GM18867 (cell line): ENCODE data around the gene STUM.
"Not testable (repeated sequence)": the region's sequence is repeated elsewhere in the genome, so short reads cannot be mapped to it uniquely, and the experiment has no call there.

Experiments used
- ATAC-seq: cut with Tn5 transposase; IDR thresholded peaks from one replicate; pipeline ENCODE4 v1.9.1; 2021; ENCODE audit warnings: mild to moderate bottlenecking, moderate library complexity; ENCODE audit not compliant: unreplicated experiment

STUM gene

DNA sequence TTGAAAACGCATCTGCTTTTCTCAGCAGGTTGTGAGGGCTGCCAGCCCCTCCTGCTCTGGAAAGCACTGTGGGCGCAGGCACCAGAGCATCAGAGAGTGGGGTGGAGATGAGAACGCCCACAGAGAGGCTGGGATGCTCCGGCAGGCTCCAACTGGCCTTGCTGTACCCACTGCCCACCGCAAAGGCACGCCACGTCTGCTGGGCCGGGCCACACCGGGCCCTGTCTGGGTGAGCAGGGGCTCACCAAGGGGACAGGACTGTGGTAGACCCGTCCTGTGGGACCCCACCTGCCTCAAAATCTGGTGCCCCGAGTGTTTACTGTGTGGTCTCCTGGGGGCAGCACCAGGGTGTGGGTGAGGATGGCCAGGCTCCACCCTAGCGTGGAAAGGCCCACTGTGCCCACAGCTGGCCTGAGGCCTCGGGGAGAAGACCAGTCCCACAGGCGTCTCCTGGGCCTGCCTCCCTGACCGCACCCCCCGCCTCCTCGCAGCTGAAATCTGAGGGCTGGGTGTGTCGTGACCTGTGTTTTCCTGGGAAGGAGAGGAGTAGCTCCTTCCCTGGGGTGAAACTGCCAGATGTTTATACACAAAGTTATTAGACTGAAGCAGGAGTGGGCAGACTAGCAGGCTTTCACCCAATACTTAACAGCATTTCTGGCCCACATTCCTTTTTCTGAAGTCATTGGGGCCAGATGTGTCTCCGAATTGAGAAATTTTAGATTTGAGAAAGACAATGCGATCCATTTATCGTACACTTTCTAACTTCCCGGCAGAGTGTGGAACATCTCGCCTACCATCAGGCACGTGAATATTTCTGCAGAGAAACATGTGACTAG is 53.8 kb downstream of the STUM start:
- ATAC-seq = no peak

DNA sequence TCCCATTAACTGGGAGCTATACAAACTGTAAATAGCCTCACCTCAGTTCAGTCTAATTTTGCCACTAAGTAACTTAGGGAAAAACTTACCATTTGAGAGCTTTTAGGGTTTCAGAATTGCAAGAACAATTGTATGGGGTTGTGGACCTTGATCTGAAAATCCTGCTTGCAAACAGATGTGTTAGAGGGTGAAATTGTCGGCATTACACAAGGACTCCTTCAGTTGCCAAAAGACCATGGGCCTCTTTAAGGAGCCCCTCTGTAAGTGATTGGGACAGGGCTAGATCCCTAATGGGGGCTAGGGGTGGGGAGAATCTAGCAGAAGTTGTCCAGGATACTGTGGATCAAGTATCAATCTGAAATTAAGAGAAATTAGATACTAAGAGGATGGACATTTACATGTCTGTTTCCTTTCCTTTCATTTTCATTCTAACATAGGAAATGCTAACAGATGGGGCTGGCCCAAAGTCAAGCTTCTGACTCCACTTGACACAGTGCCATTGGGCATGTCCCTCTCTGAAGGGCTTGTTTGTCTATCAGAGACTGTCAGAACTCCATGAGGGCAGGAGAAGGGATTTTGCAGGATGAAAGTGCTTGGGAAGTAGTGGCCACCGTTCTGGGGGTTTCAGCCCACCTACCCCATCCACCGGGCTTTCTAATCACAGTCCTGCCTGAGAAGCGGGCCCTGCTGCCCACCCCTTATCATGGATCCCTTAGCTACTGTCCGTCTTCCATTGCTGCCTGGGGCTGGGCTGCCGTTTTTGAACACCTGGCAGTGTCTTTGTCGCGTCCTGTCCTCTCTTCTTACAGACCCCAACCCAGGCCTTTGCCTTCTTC is 54.7 kb downstream of the STUM start:
- no peak for ATAC-seq

DNA sequence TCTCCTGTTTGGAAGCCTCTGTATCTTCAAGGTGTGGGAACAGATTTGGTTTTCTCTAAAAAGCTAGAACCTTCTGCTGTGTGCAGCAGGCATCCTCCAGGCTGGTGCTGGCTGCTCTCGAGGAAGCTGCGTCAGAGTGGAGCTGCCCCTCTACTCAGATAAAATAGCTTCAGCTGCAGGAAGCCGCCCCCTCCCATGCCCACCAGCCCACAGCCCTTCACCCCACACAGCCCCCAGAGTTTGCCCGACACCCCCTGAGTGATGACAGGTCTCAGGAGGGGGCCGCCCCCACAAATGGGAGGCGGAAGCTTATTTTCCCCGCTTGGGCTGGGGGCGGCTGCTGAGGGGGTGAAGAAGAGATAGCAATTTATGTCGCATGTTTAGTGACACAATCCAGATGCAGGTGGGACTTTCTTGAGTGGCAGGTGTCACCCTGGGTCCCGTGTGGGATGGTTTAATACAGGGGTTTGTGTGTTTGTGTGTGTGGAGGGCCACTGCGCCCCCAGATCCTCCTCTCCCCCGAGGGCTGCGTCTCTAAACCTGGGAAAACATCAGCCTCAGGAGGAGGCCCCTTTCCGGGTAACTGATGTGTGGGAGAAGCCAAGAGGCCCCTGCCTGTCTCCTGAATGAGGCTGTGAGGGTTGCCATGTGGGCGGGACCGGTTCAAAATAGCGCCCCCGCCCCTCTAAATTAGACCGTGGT is 55.4 kb downstream of the STUM start:
- no peak for ATAC-seq

DNA sequence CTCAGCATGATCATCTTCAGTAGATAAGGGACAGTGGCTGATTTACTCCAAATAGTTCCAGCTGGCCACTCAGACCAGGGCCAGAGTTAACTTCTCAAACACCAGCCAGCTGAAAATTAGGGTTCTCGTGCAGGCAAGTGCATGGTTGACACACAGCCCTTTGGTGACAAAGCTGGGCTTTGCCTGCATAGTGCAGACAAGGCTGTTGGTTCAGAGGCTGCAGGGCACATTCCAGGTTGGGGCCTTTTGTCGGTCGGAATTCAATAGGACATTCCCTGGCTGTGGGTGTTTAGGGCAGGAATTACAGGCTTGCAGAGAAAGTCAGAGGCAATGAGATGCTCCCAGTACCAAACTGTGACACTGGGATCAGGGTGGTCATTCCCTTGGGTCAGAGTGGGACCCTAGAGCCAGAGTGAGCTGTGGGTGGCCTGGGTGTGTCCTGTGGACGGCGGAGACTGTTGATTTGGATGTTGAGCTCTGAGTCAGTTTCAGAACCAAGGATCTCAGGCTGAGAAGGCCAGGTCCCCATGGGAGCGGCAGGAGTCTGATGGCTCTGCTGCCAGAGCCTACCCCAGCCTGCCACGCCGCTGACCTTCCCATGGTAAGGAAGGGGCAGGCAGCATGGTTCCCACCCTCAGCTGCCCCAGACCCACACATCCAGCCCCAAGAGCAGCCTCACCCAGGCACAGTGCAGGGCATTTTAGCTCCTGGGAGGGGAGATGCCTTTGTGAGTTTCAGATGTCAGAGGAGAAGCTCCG is 56.2 kb downstream of the STUM start:
- ATAC-seq = no peak

DNA sequence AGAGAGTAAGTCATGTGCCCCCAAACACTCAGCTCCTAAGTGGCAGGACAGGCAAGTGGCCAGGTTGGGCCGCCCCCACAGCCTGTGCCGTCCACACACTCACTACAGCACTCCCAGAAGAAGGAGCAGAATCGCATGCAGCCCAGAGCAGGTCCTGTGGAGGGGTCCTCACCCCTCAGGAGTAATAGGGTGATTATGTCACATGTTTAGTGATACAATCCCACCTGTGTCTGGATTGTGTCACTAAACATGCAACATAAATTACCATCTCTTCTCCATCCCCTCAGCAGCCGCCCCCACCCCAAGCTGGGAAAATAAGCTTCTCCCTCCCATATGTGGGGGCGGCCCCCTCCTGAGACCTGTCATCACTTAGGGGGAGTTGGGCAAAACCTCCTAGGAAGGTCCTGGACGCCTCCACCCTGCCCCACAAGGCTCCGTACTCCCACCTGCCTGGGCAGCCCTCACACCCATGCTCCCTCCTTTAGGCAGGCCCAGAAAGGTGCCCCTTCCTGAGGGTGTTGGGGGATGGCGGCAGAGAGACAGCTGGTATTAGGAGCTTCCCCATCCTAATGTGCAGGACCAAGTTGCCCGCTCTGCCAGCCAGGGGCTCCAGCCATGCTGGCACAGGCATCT is 56.9 kb downstream of the STUM start:
- no peak for ATAC-seq

DNA sequence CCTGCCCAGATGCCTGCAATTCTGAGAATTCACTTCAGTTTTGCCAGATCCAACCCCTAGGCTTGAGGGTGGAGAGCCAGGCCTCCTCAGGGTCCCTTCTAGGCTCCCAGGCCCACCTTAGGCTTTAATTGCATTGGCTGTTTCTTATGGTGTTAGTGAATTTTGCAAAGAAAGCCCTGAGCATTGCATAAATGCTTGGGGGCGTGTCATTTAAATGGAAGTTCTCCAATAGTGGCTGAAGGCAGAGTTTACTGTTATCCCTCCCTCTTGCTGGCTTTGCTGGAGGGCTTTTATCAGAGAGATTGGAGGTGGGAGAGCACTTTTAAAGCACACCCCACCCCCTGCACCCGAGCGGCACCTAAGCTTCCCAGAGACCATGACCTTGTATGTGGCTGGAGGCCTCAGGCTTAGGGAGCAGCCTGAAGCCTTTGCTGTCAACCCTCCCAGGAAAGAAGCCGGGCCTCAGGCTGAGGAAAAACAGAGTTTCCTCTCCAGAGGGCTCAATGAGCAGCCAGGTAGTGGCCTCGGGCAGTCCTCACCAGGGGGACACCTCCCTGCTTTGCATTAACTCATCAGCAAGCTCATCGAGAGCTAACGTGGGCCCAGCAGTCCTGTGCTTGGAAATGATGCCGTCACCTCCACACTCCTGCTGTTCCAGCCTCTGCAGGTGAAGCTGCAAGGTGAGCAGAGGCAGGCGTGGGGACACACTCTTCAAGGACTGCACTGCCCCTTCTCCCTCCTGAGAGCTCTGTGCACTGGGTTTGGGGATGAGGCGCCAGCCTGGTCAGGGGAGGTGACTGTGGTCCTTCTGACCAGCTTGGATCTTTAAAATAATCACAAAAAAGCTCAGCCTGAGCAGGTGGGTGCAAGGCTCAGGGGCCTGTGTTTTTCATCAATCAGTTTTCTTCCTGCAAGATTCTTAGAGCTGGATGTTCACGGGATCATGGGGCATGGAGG is 58.0 kb downstream of the STUM start:
- ATAC-seq = no peak

DNA sequence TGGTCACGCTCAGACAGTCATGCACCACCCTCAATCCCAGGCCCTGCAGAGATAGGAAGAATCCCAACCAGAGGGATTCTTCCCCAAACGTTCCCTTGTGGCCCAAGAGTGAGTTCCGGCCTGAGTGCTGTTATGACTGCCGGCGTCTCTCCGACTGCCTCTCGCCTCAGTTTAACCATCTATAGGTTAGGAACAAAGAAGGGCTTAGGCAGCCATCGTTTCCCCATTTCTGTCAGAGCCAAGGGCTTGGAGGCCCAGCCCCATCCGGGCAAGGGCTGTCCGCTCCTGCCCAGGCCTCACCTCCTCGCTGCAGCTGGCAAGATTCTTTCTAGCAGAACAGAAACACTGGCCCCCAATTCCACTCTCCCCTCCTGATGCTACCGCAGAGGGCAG is 58.7 kb downstream of the STUM start:
- no peak for ATAC-seq

DNA sequence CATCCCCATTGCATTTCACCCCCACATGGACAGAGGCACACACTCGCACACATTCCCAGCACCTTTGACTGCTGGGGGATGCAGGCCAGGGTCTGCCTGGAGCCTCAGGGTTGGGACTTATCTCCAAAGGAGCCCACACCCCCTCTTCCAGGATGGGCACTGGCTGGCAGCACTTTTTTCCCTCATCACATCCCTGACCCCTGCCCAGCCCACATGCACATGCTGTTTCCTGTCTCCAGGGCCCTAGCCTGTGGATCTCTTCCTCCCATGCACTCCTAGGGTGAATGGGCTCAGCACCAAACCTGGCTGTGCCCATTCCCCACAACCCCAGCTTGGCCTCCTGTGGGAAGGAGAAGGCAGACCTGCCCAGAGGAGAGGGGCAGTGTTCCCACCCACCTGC is 59.3 kb downstream of the STUM start:
- no peak for ATAC-seq

DNA sequence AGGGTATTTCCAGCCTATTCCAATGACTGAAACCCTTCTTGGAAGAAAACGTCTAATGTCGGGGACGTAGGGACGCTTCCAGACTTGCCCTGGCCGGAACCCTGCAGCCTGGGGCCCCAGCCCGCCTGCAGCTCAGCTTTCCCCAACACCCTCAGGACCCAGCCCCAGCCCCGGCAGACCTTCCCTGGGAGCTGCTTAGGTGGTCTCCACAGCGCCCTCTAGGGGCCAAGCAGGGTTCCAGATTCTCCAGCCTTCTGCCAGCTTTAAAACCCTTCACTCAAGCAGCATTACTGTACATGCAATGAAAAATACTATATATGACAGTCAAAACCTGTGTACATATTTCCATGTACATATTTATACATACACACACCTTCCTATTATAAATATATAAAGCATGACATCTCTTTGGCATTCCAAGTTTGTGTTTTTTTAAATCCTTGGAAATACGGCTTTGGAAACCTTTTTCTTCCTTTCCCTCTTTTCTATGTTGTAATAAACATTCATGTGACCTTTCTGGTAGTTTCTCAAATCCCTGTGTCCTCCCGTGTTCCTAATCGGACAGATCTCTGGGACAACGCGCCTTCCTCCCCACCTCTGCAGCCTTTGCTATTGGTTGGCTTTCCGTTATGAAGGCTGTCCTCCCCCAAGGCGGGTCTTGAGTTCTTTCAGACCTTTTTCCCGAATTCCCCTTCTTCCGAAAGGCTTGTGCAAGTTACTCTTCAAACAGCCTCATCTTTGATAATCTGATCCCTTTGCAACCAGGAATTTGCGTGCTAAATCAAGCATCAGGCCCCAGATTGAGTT is 60.3 kb downstream of the STUM start:
- peak; percentile 63 for ATAC-seq

DNA sequence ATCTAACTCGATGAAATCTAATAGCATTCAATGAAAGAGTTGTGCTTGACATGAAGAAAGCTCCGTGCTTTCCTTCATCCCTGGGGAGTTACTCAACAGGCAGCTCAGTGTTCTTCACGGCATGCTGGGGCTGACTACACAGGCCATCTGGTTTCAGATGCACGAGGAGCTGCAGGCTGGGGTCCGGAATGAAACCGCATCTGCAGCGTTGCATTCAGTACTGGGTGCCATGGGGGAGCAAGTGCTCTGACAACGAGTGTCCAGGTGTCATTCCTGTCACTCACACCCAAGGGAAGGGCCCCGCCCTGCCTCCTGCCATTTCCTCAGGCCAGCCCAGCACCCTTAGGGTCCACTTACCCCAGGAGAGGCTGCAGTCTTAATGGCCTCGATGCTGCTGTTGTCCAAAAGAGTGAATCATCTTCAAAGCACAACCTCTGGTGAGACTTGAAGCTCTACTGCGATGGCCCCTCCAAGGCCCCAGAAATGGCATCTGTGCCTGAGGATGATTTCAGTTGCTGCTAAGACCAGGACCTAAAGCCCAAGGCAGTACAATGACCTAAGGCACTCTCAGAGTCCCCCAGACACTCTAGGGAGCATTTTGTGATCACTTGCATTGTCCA is 61.4 kb downstream of the STUM start:
- ATAC-seq = no peak

DNA sequence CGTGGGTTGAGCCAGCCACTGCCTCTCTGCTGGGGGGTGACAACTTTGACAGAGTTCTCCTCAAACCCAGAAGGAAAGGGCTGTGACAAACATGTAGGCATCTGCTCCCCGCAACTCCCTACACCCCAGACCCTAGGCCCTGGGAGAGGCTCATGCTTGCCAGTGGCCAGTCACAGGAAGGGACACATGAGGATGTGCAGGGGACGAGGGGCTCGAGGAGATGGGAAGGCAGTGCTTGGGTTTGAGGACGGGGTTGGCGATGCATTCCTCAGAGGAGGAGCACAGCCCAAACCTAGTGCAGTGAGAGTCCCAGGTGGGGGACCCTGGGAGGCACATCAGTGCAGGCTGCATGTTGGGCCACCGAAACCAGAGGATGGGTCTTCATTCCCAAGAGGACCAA is 62.1 kb downstream of the STUM start:
- ATAC-seq = no peak

DNA sequence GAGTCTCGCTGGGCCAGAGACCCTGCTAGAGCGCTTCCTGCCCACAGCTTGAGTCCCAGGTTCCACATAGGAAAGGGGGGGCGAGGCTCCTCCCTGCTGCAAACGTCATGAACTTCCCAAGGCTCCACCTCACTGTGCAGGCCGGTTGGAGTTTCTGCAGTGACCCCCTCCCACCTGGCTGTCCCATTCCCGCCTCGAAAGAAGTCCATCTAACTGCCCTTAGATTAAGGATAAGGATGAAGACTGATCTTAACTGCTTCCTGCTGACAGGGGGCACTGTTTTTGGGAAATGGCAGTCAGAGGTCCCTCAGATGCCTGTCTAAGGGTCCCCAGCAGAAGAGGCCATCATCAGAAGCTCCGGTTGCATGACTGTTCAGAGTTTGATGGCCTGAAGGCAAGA is 62.7 kb downstream of the STUM start:
- ATAC-seq = no peak

DNA sequence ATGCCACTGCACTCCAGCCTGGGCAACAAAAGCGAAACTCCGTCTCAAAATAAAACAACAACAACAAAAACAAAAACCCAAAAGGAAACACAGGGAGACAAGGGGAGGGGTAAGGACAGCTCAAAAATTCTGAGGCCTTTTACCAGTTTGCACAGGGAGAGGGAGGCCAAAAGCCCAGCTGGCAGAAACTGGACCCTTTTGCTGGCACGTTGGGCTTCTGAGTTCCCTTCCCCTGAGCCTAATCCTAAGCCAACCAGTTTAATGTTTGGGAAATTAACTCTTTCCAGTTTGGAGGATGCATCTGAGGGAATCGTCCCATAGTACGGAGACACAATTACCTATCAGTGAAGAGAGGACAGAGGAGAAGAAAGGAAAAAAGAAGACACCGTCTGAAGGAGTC is 63.4 kb downstream of the STUM start:
- ATAC-seq = not testable (repeated sequence)

DNA sequence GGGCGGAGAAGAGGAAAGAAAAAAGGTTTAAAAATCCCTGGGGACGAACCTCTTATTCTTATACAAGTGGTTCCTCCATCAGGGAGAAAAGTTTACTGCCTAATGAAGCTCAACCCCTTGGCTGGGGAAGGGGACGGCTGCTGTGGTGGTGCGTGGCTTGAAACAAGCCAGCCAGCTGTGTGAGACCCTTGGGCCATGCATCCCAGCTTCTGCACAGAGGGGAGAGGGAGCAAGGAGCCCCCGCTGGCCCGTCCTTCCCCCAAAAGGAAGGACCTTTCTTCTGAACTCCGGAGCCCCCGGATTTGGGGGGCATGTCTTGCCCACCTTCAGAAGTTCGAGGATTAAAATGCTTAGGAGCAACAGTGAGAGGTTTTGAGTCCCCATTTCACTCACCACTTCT is 67.3 kb downstream of the STUM start:
- no peak for ATAC-seq

DNA sequence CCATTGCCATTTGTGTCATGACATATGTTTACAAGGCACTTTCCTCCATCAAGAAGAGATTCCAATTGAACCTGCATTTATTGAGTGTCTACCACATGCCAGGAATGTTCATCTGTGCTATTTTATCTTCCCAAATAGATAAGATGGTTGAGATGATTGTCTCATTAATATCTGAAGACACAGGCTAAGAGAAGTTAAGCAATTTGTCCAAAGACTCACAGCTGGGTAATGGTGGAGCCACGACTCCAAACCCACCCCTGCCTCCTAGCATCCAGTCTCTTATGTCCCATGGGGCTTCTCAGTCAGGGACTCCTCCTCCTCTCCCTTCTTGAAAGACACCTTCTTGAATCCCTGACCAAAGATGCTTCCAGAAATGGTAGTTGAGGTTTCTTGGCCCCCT is 68.1 kb downstream of the STUM start:
- no peak for ATAC-seq

DNA sequence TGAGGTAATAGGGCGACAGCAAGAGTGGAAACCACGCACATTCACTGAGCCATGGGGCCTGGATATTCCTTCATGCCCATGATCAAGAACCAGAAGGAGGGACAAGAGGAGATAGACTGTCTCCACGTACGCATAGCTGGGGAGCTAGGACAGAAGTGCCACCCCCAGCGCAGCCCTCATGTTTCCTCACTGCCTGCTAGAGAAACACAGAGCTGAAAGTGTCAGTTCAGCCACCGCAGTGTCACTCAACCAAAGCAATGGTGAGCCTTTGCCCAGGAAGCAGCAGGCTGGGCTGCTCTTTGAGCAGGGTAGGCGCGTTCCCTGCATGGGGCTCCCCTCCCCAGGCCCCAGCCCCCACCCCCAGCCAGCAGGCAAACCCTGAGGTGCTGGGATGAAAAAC is 68.5 kb downstream of the STUM start:
- no peak for ATAC-seq

DNA sequence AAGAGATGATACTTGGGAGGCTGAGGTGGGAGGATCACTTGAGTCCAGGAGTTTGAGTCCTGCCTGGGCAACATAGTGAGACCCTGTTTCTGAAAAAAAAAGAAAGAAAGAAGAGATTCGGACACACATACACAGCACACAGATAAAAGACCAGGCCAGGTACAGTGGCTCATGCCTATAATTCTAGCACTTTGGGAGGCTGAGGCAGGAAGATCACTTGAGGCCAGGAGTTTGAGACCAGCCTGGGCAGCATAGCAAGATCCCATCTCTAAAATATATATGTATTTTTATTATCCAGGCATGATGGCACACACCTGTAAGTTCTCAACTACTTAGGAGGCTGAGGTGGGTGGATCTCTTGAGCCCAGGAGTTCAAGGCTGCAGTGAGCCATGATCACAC is 69.2 kb downstream of the STUM start:
- not testable (repeated sequence) for ATAC-seq

DNA sequence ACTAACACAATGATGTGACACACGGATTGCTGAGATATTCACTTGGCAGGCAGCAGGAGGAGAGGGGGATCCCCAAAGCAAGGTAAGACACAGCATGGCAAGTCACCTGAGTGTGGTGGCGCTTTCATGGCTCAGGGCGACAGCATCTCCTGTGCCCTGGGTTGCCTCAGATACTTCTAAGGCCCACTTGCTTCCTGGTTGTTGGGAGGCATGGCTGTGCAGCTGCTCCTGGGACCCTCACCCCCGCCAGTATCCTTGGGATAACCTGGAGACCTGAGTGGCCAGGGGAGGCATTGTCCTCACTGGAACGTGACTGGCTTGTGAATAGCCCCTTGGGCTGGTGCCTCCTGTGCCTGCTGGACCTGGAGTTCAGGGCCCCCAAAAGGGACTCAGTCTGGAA is 69.8 kb downstream of the STUM start:
- ATAC-seq = no peak
